CD4-positive, alpha-beta T cell (primary cell): Measurements from ENCODE around the gene SF3B2. TPM values are rescaled to one million over a fixed set of nuclear protein-coding genes. Genes with fewer than 3 reads are reported as not detected.
"Not testable (repeated sequence)": the region's sequence is repeated elsewhere in the genome, so short reads cannot be mapped to it uniquely, and the experiment has no call there.

ENCODE experiments used
- ATAC-seq: fragments of 200-7000 bp; cut with Tn5 transposase; one replicate; pipeline ENCODE4 v1.10.0; 2022; ENCODE audit warnings: mild to moderate bottlenecking; ENCODE audit not compliant: poor library complexity
- CTCF ChIA-PET: fragments of 350-600 bp; sonication (Branson Sonifier 250); formaldehyde crosslinking; loops from one replicate; lab custom pipeline; 2021; ENCODE audit warnings: antibody characterized with exemption, inconsistent platforms; lab: Charles Lee
- POLR2A ChIA-PET: fragments of 350-600 bp; sonication (Branson Sonifier 250); formaldehyde crosslinking; loops from one replicate; lab custom pipeline; 2021; ENCODE audit warnings: antibody characterized with exemption, inconsistent platforms; lab: Charles Lee
- DNase-seq, 14 experiments: peaks; one replicate each; pipeline ENCODE4 v3.0.0-alpha.2; 2013 to 2020; ENCODE audit warnings: mixed read lengths in 2 of 14
- H3K27ac ChIP-seq, 2 donors: one replicate each; pipeline versions ENCODE4 v1.5.1 to v1.7.0; 2013; ENCODE audit warnings: low read length in 2 of 2, low read depth in 1 of 2, mild to moderate bottlenecking in 1 of 2
- H3K27me3 ChIP-seq, 2 experiments: 1 replicate in 1 of 2; 2 replicates in 1 of 2; pipeline versions ENCODE4 v1.6.1 to v1.7.0; 2013; ENCODE audit warnings: low read length in 2 of 2, control low read depth in 1 of 2, mild to moderate bottlenecking in 1 of 2, moderate library complexity in 1 of 2; ENCODE audit not compliant: insufficient read depth in 2 of 2, control insufficient read depth in 1 of 2
- H3K36me3 ChIP-seq: one replicate; pipeline ENCODE4 v1.6.1; 2013; ENCODE audit warnings: low read length, control low read depth; ENCODE audit not compliant: insufficient read depth
- H3K4me1 ChIP-seq: one replicate; pipeline ENCODE4 v1.6.1; 2013; ENCODE audit warnings: low read length, control low read depth; ENCODE audit not compliant: insufficient read depth
- H3K4me3 ChIP-seq: one replicate; pipeline ENCODE4 v1.5.1; 2013; ENCODE audit warnings: mild to moderate bottlenecking, low read length, moderate library complexity
- H3K9me3 ChIP-seq, 2 experiments: 1 replicate in 1 of 2; 2 replicates in 1 of 2; pipeline versions ENCODE4 v1.6.1 to v1.7.0; 2013; ENCODE audit warnings: low read length in 2 of 2, mild to moderate bottlenecking in 2 of 2, control low read depth in 1 of 2, moderate library complexity in 1 of 2; ENCODE audit not compliant: control insufficient read depth in 1 of 2, insufficient read depth in 1 of 2
- H3K27ac Mint-ChIP-seq: one replicate; pipeline ENCODE4 v1.8.0; 2020; ENCODE audit warnings: mixed read lengths
- H3K27me3 Mint-ChIP-seq: one replicate; pipeline ENCODE4 v1.8.0; 2021; ENCODE audit warnings: mixed read lengths
- H3K36me3 Mint-ChIP-seq: one replicate; pipeline ENCODE4 v1.8.0; 2021; ENCODE audit warnings: low read depth, mixed read lengths
- H3K4me1 Mint-ChIP-seq: one replicate; pipeline ENCODE4 v1.8.0; 2021; ENCODE audit warnings: low read depth, mixed read lengths
- H3K4me3 Mint-ChIP-seq: one replicate; pipeline ENCODE4 v1.8.0; 2020; ENCODE audit warnings: mild to moderate bottlenecking, mixed read lengths
- H3K9me3 Mint-ChIP-seq: one replicate; pipeline ENCODE4 v1.8.0; 2020; ENCODE audit warnings: mixed read lengths
- CTCF ChIP-seq: fragments of 200-600 bp; IDR thresholded peaks from one replicate; pipeline ENCODE4 v1.8.0; 2022; ENCODE audit warnings: antibody characterized with exemption, mild to moderate bottlenecking
- intact Hi-C, 2 experiments: fragments of 100-400 bp; cut with DNase I in 1 of 2; cut with micrococcal nuclease in 1 of 2; formaldehyde crosslinking; loops; one replicate each; pipeline versions ENCODE4 v1.15.1 to v1.9.0; 2023 to 2025; cut with DNase I, micrococcal nuclease
- total RNA-seq, 174 experiments: library from RNA in 2 of 174; stranded (reverse) in 2 of 174; gene quantifications; one replicate each; pipeline ENCODE4 v1.2.3 and lab custom pipeline; 2021 to 2026

Gene SF3B2
- total RNA-seq, 2 experiments from 2014 or later: 182 to 196 TPM

- intact Hi-C loops: no loop called here
- peaks cover 82% of the 10 kb centered on the region for H3K36me3 Mint-ChIP-seq
These were observed 25.8 kb downstream of the SF3B2 start for GRCh38 chr11:66077927-66078326.

GRCh38 chr11:66078949-66079348 lies 26.8 kb downstream of the SF3B2 start:
- Mint-ChIP-seq H3K4me3 (peak overlapping the region; percentile 36), H3K27ac (peak overlapping the region; percentile 88), H3K36me3 (peaks cover 72% of the 10 kb centered on the region), H3K4me1 (peaks cover 80% of the 10 kb centered on the region)
- H3K27ac ChIP-seq: peak overlapping the region; percentile 41 to 94
- H3K4me3 ChIP-seq, H3K27me3 ChIP-seq, H3K27me3 Mint-ChIP-seq, ATAC-seq, H3K9me3 ChIP-seq, intact Hi-C loops, H3K9me3 Mint-ChIP-seq: not testable (repeated sequence)
- POLR2A ChIA-PET: interaction anchor here (1.2 to 6.7 kb wide), 4 partner anchors 9 to 38 kb away, joined by 6 to 141 read pairs (median 96); partner anchors contain the start of genes PACS1 and SF3B2
- CTCF ChIA-PET: interaction anchor here (1.3 to 5.3 kb wide), 6 partner anchors 8 to 56 kb away, joined by 3 to 29 read pairs (median 6); partner anchors contain the start of gene PACS1
- H3K36me3 ChIP-seq: peaks cover 37% of the 10 kb centered on the region
- H3K4me1 ChIP-seq: peaks cover 80% of the 10 kb centered on the region
- DNase-seq: peak in 5 of 14 experiments; percentile 15 to 58 (median 44)

More at GRCh38 chr11:66077927-66078326, 25.8 kb downstream of the SF3B2 start:
- Histone ChIP-seq H3K27ac (peak overlapping the region; percentile 20 to 94), H3K27me3 (no peaks in the 10 kb centered on the region), H3K4me1 (peaks cover 78% of the 10 kb centered on the region), H3K9me3 (no peaks in the 10 kb centered on the region), H3K4me3 (no peak overlapping the region), H3K36me3 (peaks cover 40% of the 10 kb centered on the region)
- H3K9me3 Mint-ChIP-seq: no peaks in the 10 kb centered on the region
- peak overlapping the region; percentile 40 for H3K4me3 Mint-ChIP-seq
- no peak for DNase-seq
- no peak for ATAC-seq
- H3K27ac Mint-ChIP-seq: peak overlapping the region; percentile 88
- TF ChIP-seq CTCF: no peak
- no peaks in the 10 kb centered on the region for H3K27me3 Mint-ChIP-seq
- CTCF ChIA-PET: interaction anchor here (4.3 to 5.3 kb wide), 2 partner anchors 9 to 49 kb away, joined by 16 to 29 read pairs; no protein-coding TSS in a partner anchor
- POLR2A ChIA-PET: interaction anchor here (0.7 to 1.2 kb wide), 3 partner anchors 23 to 190 kb away, joined by 3 read pairs; partner anchors contain the start of gene FIBP
- peaks cover 80% of the 10 kb centered on the region for H3K4me1 Mint-ChIP-seq

- ChIA-PET POLR2A (interaction anchor here (0.8 to 6.7 kb wide), 17 partner anchors 9 to 1302 kb away, joined by 3 to 141 read pairs (median 8); partner anchors contain the start of genes BANF1, CCDC85B, FAM89B and MUS81), CTCF (interaction anchor here (1.3 to 5.3 kb wide), 6 partner anchors 9 to 55 kb away, joined by 3 to 29 read pairs (median 6); partner anchors contain the start of gene PACS1)
- H3K4me3 Mint-ChIP-seq: peak overlapping the region; percentile 88
- peaks cover 86% of the 10 kb centered on the region for H3K4me1 Mint-ChIP-seq
- no peaks in the 10 kb centered on the region for H3K9me3 ChIP-seq
- peak overlapping the region; percentile 88 for H3K27ac Mint-ChIP-seq
- no peak for TF ChIP-seq CTCF
- DNase-seq (peak; percentile 42 to 89 (median 72)), ATAC-seq (peak; percentile 48)
- peaks cover 27% of the 10 kb centered on the region for H3K36me3 ChIP-seq
- peak overlapping the region; percentile 80 to 94 for H3K27ac ChIP-seq
- H3K36me3 Mint-ChIP-seq: peaks cover 61% of the 10 kb centered on the region
- no peaks in the 10 kb centered on the region for H3K27me3 Mint-ChIP-seq
- intact Hi-C loops: loop anchor here in 1 of 2 experiments (5.0 kb wide), 1 partner anchor 37 kb away; no protein-coding TSS in a partner anchor
- H3K9me3 Mint-ChIP-seq: no peaks in the 10 kb centered on the region
- peaks cover 85% of the 10 kb centered on the region for H3K4me1 ChIP-seq
- no peaks in the 10 kb centered on the region for H3K27me3 ChIP-seq
- peak overlapping the region; percentile 35 for H3K4me3 ChIP-seq
These were observed 28.1 kb downstream of the SF3B2 start for GRCh38 chr11:66080055-66080817.
